Liver (tissue), 3 donors: ENCODE results near the gene ARID3A.

Experiments used
- CTCF ChIP-seq: fragments of 150-350 bp; IDR thresholded peaks from 2 replicates; pipeline ENCODE4 v1.5.1; 2017; ENCODE audit warnings: improper control_type of control experiment, low read depth, low read length; ENCODE audit not compliant: missing input control
- EGR1 ChIP-seq, 2 donors: IDR thresholded peaks; 2 replicates each; pipeline ENCODE4 v1.6.1; 2016 to 2018; ENCODE audit warnings: antibody characterized with exemption in 2 of 2, low read depth in 2 of 2
- GABPA ChIP-seq, 2 donors: IDR thresholded peaks in 1 of 2; conservative IDR thresholded peaks in 1 of 2; 2 replicates each; pipeline ENCODE4 v1.6.1; 2016; ENCODE audit warnings: antibody characterized with exemption in 2 of 2, mild to moderate bottlenecking in 1 of 2, moderate library complexity in 1 of 2
- HNF4A ChIP-seq, 2 donors: conservative IDR thresholded peaks; 2 replicates each; pipeline ENCODE4 v1.6.1; 2016; ENCODE audit warnings: antibody characterized with exemption in 2 of 2, mild to moderate bottlenecking in 2 of 2
- HNF4G ChIP-seq: IDR thresholded peaks from 2 replicates; pipeline ENCODE4 v1.6.1; 2016; ENCODE audit warnings: antibody characterized with exemption
- JUND ChIP-seq, 2 donors: IDR thresholded peaks; 2 replicates each; pipeline ENCODE4 v1.6.1; 2016; ENCODE audit warnings: antibody characterized with exemption in 2 of 2
- NR2F2 ChIP-seq: IDR thresholded peaks from 2 replicates; pipeline ENCODE4 v1.6.1; 2016; ENCODE audit warnings: antibody characterized with exemption
- RAD21 ChIP-seq, 2 donors: IDR thresholded peaks; 2 replicates each; pipeline ENCODE4 v1.6.1; 2016; ENCODE audit warnings: antibody characterized with exemption in 2 of 2, mild to moderate bottlenecking in 2 of 2
- SP1 ChIP-seq: IDR thresholded peaks from 2 replicates; pipeline ENCODE4 v1.6.1; 2018; ENCODE audit warnings: antibody characterized with exemption, mild to moderate bottlenecking
- TAF1 ChIP-seq: conservative IDR thresholded peaks from 2 replicates; pipeline ENCODE4 v1.6.1; 2016; ENCODE audit warnings: antibody characterized with exemption, mild to moderate bottlenecking
- YY1 ChIP-seq: IDR thresholded peaks from 2 replicates; pipeline ENCODE4 v1.6.1; 2016; ENCODE audit warnings: antibody characterized with exemption, mild to moderate bottlenecking
- TF ChIP-seq, protein P1 (sequence below): IDR thresholded peaks from 2 replicates; pipeline ENCODE4 v1.6.1; 2016; ENCODE audit warnings: antibody characterized with exemption, mild to moderate bottlenecking
- TF ChIP-seq, protein P2 (sequence below): IDR thresholded peaks from 2 replicates; pipeline ENCODE4 v1.6.1; 2016; ENCODE audit warnings: antibody characterized with exemption
- donor health status: healthy.
- donor health status: healthy.

DNA sequence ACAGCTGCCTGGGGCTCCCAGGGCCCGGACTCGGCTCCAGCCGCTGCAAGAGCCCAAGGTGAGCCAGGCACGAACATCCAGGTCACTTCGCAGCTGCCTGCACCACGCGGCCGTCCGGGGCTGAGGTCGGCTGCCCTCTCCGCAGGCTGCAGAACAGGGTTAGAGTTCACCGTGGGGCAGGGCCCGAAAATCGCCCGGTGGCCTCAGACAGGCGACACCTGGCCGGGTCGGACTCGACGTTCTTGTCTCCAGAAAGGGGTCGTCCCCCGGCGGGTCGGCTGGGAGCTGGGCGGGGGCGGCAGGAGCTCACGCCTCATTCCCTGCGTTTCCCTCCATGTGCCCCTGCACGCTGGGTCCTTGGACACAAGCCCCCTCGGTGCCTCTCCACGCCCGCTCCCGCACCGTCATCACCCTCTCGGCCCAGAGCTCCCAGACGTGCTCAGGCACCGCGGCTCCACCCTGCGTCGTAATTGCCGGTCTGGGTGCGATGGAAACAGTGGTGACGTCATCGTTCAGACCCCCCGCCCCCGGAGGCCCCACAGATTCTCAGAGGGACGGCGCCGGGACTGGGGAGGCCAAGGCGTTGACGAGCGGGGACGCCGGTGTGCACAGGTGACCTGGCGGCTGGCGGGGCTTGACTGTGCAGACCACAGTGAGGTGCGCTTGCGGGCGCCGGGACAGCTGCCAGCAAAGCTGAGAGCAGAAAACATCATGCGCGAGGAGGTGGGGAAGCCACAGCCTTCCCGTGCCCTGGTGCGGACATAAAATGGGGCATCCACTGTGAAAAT, 70.4 kb downstream of the ARID3A start:
- TF ChIP-seq YY1: no peak
- no peak for TF ChIP-seq CTCF
- no peak for TF ChIP-seq TAF1
- TF ChIP-seq, protein P1, sequence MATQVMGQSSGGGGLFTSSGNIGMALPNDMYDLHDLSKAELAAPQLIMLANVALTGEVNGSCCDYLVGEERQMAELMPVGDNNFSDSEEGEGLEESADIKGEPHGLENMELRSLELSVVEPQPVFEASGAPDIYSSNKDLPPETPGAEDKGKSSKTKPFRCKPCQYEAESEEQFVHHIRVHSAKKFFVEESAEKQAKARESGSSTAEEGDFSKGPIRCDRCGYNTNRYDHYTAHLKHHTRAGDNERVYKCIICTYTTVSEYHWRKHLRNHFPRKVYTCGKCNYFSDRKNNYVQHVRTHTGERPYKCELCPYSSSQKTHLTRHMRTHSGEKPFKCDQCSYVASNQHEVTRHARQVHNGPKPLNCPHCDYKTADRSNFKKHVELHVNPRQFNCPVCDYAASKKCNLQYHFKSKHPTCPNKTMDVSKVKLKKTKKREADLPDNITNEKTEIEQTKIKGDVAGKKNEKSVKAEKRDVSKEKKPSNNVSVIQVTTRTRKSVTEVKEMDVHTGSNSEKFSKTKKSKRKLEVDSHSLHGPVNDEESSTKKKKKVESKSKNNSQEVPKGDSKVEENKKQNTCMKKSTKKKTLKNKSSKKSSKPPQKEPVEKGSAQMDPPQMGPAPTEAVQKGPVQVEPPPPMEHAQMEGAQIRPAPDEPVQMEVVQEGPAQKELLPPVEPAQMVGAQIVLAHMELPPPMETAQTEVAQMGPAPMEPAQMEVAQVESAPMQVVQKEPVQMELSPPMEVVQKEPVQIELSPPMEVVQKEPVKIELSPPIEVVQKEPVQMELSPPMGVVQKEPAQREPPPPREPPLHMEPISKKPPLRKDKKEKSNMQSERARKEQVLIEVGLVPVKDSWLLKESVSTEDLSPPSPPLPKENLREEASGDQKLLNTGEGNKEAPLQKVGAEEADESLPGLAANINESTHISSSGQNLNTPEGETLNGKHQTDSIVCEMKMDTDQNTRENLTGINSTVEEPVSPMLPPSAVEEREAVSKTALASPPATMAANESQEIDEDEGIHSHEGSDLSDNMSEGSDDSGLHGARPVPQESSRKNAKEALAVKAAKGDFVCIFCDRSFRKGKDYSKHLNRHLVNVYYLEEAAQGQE: no peak
- TF ChIP-seq, protein P2, sequence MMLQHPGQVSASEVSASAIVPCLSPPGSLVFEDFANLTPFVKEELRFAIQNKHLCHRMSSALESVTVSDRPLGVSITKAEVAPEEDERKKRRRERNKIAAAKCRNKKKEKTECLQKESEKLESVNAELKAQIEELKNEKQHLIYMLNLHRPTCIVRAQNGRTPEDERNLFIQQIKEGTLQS: no peak
- no peak for TF ChIP-seq EGR1 (IDR thresholded peaks at IDR 0.05; ENCODE audit: low read depth in 2 of 2)
- TF ChIP-seq HNF4G: no peak
- no peak for TF ChIP-seq GABPA (IDR thresholded peaks at IDR 0.05 in 1 of 2, conservative IDR thresholded peaks at IDR 0.05 in 1 of 2)
- no peak for TF ChIP-seq RAD21 (IDR thresholded peaks at IDR 0.05)
- no peak for TF ChIP-seq HNF4A (conservative IDR thresholded peaks at IDR 0.05)
- TF ChIP-seq SP1: no peak
- no peak for TF ChIP-seq JUND (IDR thresholded peaks at IDR 0.05)
- no peak for TF ChIP-seq NR2F2
